MM.1S (cell line): Measurements from ENCODE around the gene SELENOO.

Experiments used
- DNase-seq: peaks from one replicate; pipeline ENCODE4 v3.0.0-alpha.2; 2015
- H2AFZ ChIP-seq: fragments of 300-600 bp; sonication (generic); 2 replicates; pipeline ENCODE4 v1.6.0; 2016; ENCODE audit warnings: antibody characterized with exemption, low read length
- H3F3A ChIP-seq: fragments of 300-600 bp; sonication (generic); 2 replicates; pipeline ENCODE4 v1.6.1; 2016; ENCODE audit warnings: mild to moderate bottlenecking, antibody characterized with exemption, low read length, moderate library complexity, mixed read lengths; ENCODE audit not compliant: insufficient read depth
- H3K27ac ChIP-seq: fragments of 300-600 bp; sonication (generic); 2 replicates; pipeline ENCODE4 v1.5.1; 2016; ENCODE audit warnings: mild to moderate bottlenecking, low read length
- H3K27me3 ChIP-seq: fragments of 300-600 bp; sonication (generic); replicated peaks from 2 replicates; pipeline ENCODE4 v1.6.0; 2016; ENCODE audit warnings: low read length; ENCODE audit not compliant: insufficient read depth
- H3K36me3 ChIP-seq: fragments of 300-600 bp; sonication (generic); replicated peaks from 2 replicates; pipeline ENCODE4 v1.6.1; 2016; ENCODE audit warnings: mild to moderate bottlenecking, low read length, mixed read lengths; ENCODE audit not compliant: insufficient read depth
- H3K4me1 ChIP-seq: fragments of 300-600 bp; sonication (generic); 2 replicates; pipeline ENCODE4 v1.6.1; 2016; ENCODE audit warnings: low read length, mixed read lengths
- H3K4me2 ChIP-seq: fragments of 300-600 bp; sonication (generic); 2 replicates; pipeline ENCODE4 v1.6.0; 2016; ENCODE audit warnings: low read depth, low read length
- H3K4me3 ChIP-seq: fragments of 300-600 bp; sonication (generic); 2 replicates; pipeline ENCODE4 v1.5.1; 2016; ENCODE audit warnings: low read length, mixed read lengths
- H3K79me2 ChIP-seq: fragments of 300-600 bp; sonication (generic); 2 replicates; pipeline ENCODE4 v1.6.1; 2016; ENCODE audit warnings: mixed run types, low read length, mixed read lengths
- H3K9ac ChIP-seq: fragments of 300-600 bp; sonication (generic); 2 replicates; pipeline ENCODE4 v1.6.1; 2016; ENCODE audit warnings: low read length, mixed read lengths
- H3K9me2 ChIP-seq: fragments of 300-600 bp; sonication (generic); replicated peaks from 2 replicates; pipeline ENCODE4 v1.6.1; 2016; ENCODE audit warnings: mild to moderate bottlenecking, low read length, mixed read lengths; ENCODE audit not compliant: insufficient read depth
- H3K9me3 ChIP-seq: fragments of 300-600 bp; sonication (generic); replicated peaks from 2 replicates; pipeline ENCODE4 v1.6.1; 2016; ENCODE audit warnings: mild to moderate bottlenecking, low read length, mixed read lengths; ENCODE audit not compliant: insufficient read depth
- H4K20me1 ChIP-seq: fragments of 300-600 bp; sonication (generic); 2 replicates; pipeline ENCODE4 v1.6.1; 2016; ENCODE audit warnings: mild to moderate bottlenecking, low read length, moderate library complexity, mixed read lengths; ENCODE audit not compliant: insufficient read depth
- EZH2 ChIP-seq: fragments of 300-600 bp; sonication (generic); optimal IDR thresholded peaks from 2 replicates; pipeline ENCODE3; 2017; ENCODE audit warnings: low read depth, mild to moderate bottlenecking, antibody characterized with exemption, low read length, mixed read lengths
- EZH2phosphoT487 ChIP-seq: fragments of 300-600 bp; sonication (generic); IDR thresholded peaks from 2 replicates; pipeline ENCODE4 v1.6.1; 2018; ENCODE audit warnings: antibody characterized with exemption, low read length
- TF ChIP-seq, protein P1 (sequence below): fragments of 300-600 bp; sonication (generic); IDR thresholded peaks from 2 replicates; pipeline ENCODE4 v1.5.1; 2016; ENCODE audit warnings: antibody characterized with exemption, low read length, mixed read lengths

Gene SELENOO

DNA sequence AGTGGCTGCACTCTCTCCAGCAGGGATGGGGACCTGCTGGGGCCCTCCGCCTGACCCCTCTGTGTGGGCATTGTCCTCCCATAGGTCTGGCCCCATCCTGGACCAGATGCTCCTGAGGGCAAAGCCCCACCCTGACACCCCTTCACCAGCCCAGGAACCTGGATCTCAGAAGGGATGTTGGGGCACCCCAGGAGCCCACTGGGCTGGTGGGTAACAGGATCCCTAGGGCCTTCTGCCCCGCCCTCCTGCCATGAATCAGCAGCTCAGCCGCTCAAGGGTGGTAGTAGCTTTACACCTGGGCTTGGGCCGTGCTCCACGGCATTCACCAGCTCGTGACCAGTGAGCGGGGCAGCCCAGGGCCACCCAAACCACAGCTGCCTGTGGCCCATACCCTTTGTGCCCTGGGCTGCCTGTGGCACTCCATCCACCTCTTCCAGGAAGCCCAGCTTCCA is 61.7 kb downstream of the SELENOO start:
- H2AFZ ChIP-seq, result no peak overlapping the region
- H3K27me3 ChIP-seq, result no peaks in the 10 kb centered on the region
- no peaks in the 10 kb centered on the region for H3K9me3 ChIP-seq
- no peak for DNase-seq
- TF ChIP-seq EZH2phosphoT487, result no peak
- TF ChIP-seq, protein P1, sequence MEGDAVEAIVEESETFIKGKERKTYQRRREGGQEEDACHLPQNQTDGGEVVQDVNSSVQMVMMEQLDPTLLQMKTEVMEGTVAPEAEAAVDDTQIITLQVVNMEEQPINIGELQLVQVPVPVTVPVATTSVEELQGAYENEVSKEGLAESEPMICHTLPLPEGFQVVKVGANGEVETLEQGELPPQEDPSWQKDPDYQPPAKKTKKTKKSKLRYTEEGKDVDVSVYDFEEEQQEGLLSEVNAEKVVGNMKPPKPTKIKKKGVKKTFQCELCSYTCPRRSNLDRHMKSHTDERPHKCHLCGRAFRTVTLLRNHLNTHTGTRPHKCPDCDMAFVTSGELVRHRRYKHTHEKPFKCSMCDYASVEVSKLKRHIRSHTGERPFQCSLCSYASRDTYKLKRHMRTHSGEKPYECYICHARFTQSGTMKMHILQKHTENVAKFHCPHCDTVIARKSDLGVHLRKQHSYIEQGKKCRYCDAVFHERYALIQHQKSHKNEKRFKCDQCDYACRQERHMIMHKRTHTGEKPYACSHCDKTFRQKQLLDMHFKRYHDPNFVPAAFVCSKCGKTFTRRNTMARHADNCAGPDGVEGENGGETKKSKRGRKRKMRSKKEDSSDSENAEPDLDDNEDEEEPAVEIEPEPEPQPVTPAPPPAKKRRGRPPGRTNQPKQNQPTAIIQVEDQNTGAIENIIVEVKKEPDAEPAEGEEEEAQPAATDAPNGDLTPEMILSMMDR, result no peak
- no peak for TF ChIP-seq EZH2
- H3K79me2 ChIP-seq, result peaks cover 16% of the 10 kb centered on the region
- no peaks in the 10 kb centered on the region for H3K36me3 ChIP-seq
- no peaks in the 10 kb centered on the region for H3F3A ChIP-seq
- no peak overlapping the region for H3K9ac ChIP-seq
- peak overlapping the region; percentile 39; the same call in 1 of the 2 replicates for H3K4me2 ChIP-seq
- H3K27ac ChIP-seq, result no peak overlapping the region
- H3K9me2 ChIP-seq, result no peaks in the 10 kb centered on the region
- H3K4me1 ChIP-seq, result peaks cover 8% of the 10 kb centered on the region
- no peak overlapping the region for H3K4me3 ChIP-seq
- H4K20me1 ChIP-seq, result no peaks in the 10 kb centered on the region

DNA sequence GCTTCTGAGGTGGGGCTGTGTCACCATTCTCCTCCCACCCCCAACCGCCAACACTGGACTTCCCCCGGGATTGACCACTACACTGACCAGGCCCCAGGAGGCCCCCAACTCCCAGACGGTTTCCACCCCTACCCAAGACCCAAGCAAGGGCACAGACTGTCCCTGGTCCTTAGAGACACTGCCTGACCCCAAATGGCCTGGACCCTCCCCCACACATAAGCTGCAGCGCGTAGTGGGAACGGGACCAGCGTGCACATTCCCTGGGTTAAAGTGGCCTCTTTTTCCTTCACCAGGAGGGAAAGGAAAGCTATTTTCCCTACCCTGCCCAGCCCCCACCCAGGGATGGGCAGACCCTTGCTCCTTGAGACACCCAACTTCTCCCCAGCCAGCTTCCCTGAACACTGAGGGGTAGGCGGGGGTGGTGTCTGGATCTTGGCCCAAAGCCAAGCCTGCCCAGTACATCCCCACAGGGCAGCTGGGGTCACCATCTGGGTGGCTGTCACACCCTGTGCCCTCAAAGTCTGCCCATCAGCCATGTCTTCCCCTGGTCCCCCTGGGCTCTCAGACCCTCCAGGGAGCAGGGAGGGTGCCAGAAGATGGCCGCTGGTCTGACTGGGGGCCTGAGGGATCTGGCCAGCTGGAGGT is 62.3 kb downstream of the SELENOO start:
- H3F3A ChIP-seq, result no peaks in the 10 kb centered on the region
- no peak overlapping the region for H3K4me3 ChIP-seq
- no peaks in the 10 kb centered on the region for H3K27me3 ChIP-seq
- no peak for DNase-seq
- no peak overlapping the region for H2AFZ ChIP-seq
- H3K9me2 ChIP-seq, result no peaks in the 10 kb centered on the region
- H3K9ac ChIP-seq, result no peak overlapping the region
- TF ChIP-seq, protein P1, result no peak
- TF ChIP-seq EZH2 (no peak), EZH2phosphoT487 (no peak)
- peaks cover 16% of the 10 kb centered on the region for H3K79me2 ChIP-seq
- H4K20me1 ChIP-seq, result no peaks in the 10 kb centered on the region
- peaks cover 8% of the 10 kb centered on the region for H3K4me1 ChIP-seq
- no peaks in the 10 kb centered on the region for H3K9me3 ChIP-seq
- H3K27ac ChIP-seq, result no peak overlapping the region
- no peak overlapping the region for H3K4me2 ChIP-seq
- no peaks in the 10 kb centered on the region for H3K36me3 ChIP-seq

DNA sequence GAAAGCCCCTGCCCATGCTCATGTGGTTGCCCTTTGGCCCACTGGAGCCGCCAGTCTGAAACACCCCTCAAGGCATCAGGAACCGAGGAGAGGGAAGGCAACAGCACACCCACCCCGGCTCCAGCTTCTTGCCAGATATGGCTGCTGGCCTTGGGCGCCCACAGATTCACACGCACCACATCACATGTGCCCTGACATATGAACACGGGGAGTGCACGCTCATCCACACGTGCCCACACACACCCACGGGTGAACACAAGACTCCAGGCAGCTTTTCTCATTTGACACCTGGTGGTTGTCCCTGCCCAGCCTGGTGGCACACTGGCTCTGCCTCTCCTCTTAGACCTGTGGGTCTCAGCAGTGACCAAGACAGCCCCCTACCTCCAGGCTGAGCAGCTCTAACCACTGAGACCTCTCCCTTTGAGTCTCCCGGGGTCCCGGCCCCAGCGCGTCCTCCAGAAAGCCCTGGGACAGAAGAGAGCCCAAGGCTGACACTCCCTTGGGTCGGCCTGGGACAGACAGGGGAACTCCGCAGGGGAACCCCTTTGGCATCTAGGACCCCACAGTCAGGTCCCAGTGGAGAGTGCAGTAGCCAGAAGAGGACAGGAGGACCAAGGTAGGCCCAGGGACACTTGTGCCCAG is 63.4 kb downstream of the SELENOO start:
- Histone ChIP-seq H3K9me2 (no peaks in the 10 kb centered on the region), H3K4me3 (no peak overlapping the region), H3K79me2 (peaks cover 11% of the 10 kb centered on the region), H3K4me1 (peaks cover 8% of the 10 kb centered on the region), H3K9me3 (no peaks in the 10 kb centered on the region), H2AFZ (no peak overlapping the region), H3K27ac (no peak overlapping the region), H4K20me1 (no peaks in the 10 kb centered on the region), H3K9ac (no peak overlapping the region), H3K4me2 (no peak overlapping the region), H3K36me3 (no peaks in the 10 kb centered on the region), H3K27me3 (peaks cover under 1% of the 10 kb centered on the region; the same call in 1 of the 2 replicates), H3F3A (peaks cover 3% of the 10 kb centered on the region; the same call in 1 of the 2 replicates)
- TF ChIP-seq EZH2, result no peak
- TF ChIP-seq, protein P1, result no peak
- no peak for TF ChIP-seq EZH2phosphoT487
- DNase-seq, result no peak
